HepG2 (cell line): ENCODE results near the gene RABEPK. TPM values are rescaled to one million over a fixed set of nuclear protein-coding genes. Genes with fewer than 3 reads are reported as not detected.
A peak's percentile ranks its signal among the peaks of the same experiment; 100 is the strongest.

Source experiments
- ATF4 ChIP-seq, 2 experiments: fragments of 450-650 bp in 1 of 2; sonication (generic) in 1 of 2; formaldehyde crosslinking; IDR thresholded peaks; 2 replicates each; pipeline versions ENCODE4 v1.5.0 to v1.8.0; 2020 to 2022; ENCODE audit warnings: mild to moderate bottlenecking in 1 of 2, missing genetic modification reagents in 1 of 2
- EEA1 ChIP-seq: sonication (generic); formaldehyde crosslinking; IDR thresholded peaks from 2 replicates; pipeline ENCODE4 v1.5.1; 2020; ENCODE audit warnings: mild to moderate bottlenecking, missing genetic modification reagents, borderline replicate concordance
- KDM5A ChIP-seq: fragments of 200-600 bp; sonication (generic); IDR thresholded peaks from 2 replicates; pipeline ENCODE4 v1.7.0; 2018; ENCODE audit warnings: antibody characterized with exemption, mild to moderate bottlenecking, low read length, borderline replicate concordance
- KLF11 ChIP-seq: IDR thresholded peaks from 2 replicates; pipeline ENCODE4 v1.6.1; 2016; ENCODE audit warnings: missing compliant biosample characterization
- PITX1 ChIP-seq: sonication (generic); formaldehyde crosslinking; IDR thresholded peaks from 2 replicates; pipeline ENCODE4 v1.5.1; 2020; ENCODE audit warnings: mild to moderate bottlenecking, missing genetic modification reagents
- PRMT3 ChIP-seq: sonication (generic); formaldehyde crosslinking; IDR thresholded peaks from 2 replicates; pipeline ENCODE4 v1.8.1; 2022; ENCODE audit warnings: low read depth, mild to moderate bottlenecking, moderate library complexity, missing genetic modification reagents, borderline replicate concordance
- REPIN1 ChIP-seq: sonication (generic); formaldehyde crosslinking; IDR thresholded peaks from 2 replicates; pipeline ENCODE4 v1.8.0; 2022; ENCODE audit warnings: missing genetic modification reagents, low read depth, mild to moderate bottlenecking, borderline replicate concordance
- SALL2 ChIP-seq: sonication (generic); formaldehyde crosslinking; IDR thresholded peaks from 2 replicates; pipeline ENCODE4 v1.8.1; 2023; ENCODE audit warnings: mild to moderate bottlenecking, missing genetic modification reagents, inconsistent platforms
- SRSF1 ChIP-seq: fragments of 200-400 bp; formaldehyde crosslinking; optimal IDR thresholded peaks from 2 replicates; pipeline ENCODE3; 2017; ENCODE audit warnings: mild to moderate bottlenecking, low read depth, low read length, moderate library complexity
- SRSF9 ChIP-seq: fragments of 200-400 bp; formaldehyde crosslinking; IDR thresholded peaks from 2 replicates; pipeline ENCODE4 v1.6.1; 2018; ENCODE audit warnings: borderline replicate concordance, mild to moderate bottlenecking, low read depth, low read length; ENCODE audit not compliant: insufficient read depth, poor library complexity, severe bottlenecking
- TOPORS ChIP-seq: sonication (generic); formaldehyde crosslinking; IDR thresholded peaks from 2 replicates; pipeline ENCODE4 v1.8.0; 2023; ENCODE audit warnings: mild to moderate bottlenecking, missing genetic modification reagents
- ZBTB14 ChIP-seq: sonication (generic); formaldehyde crosslinking; IDR thresholded peaks from 2 replicates; pipeline ENCODE4 v1.4.0; 2020; ENCODE audit warnings: missing genetic modification reagents
- ZBTB34 ChIP-seq: sonication (generic); formaldehyde crosslinking; IDR thresholded peaks from 2 replicates; pipeline ENCODE4 v1.8.0; 2022; ENCODE audit warnings: mild to moderate bottlenecking, missing genetic modification reagents
- ZBTB7B ChIP-seq: sonication (generic); formaldehyde crosslinking; IDR thresholded peaks from 2 replicates; pipeline ENCODE4 v1.4.0; 2020; ENCODE audit warnings: missing genetic modification reagents
- ZFP37 ChIP-seq: sonication (generic); formaldehyde crosslinking; IDR thresholded peaks from 2 replicates; pipeline ENCODE4 v1.4.0; 2020; ENCODE audit warnings: missing genetic modification reagents, borderline replicate concordance
- ZFYVE20 ChIP-seq: sonication (generic); formaldehyde crosslinking; IDR thresholded peaks from 2 replicates; pipeline ENCODE4 v1.8.0; 2023; ENCODE audit warnings: low read depth, mild to moderate bottlenecking, moderate library complexity, missing genetic modification reagents, borderline replicate concordance
- ZNF652 ChIP-seq: IDR thresholded peaks from 2 replicates; pipeline ENCODE4 v1.6.1; 2016; ENCODE audit warnings: low read depth, borderline replicate concordance
- ZNF761 ChIP-seq: sonication (generic); formaldehyde crosslinking; conservative IDR thresholded peaks from 2 replicates; pipeline ENCODE4 v1.4.0; 2020; ENCODE audit warnings: mild to moderate bottlenecking, missing genetic modification reagents
- ZSCAN31 ChIP-seq: sonication (generic); formaldehyde crosslinking; IDR thresholded peaks from 2 replicates; pipeline ENCODE4 v1.5.0; 2020; ENCODE audit warnings: low read depth, mild to moderate bottlenecking, missing genetic modification reagents
- ZSCAN9 ChIP-seq: IDR thresholded peaks from 2 replicates; pipeline ENCODE4 v1.6.1; 2016; ENCODE audit warnings: borderline replicate concordance
- polyA plus RNA-seq, 8 experiments: library from polyadenylated mRNA; depleted of rRNA in 3 of 8; stranded (reverse) in 7 of 8; unstranded in 1 of 8; fragments of >200 nt; fragmentation: Illumina TruSeq in 4 of 8; extraction: Trizol in 4 of 8; gene quantifications; 2 replicates each; pipeline versions ENCODE4 v1.2.1 to v1.2.3, GENCODE V29; 2011 to 2016; ENCODE audit warnings: low read depth in 4 of 8, missing spikeins in 1 of 8, mixed read lengths in 1 of 8; ENCODE audit not compliant: insufficient read depth in 1 of 8
- total RNA-seq, 5 experiments: library from RNA; depleted of rRNA; stranded (reverse); fragments of >200 nt; fragmentation: Illumina TruSeq; extraction: Trizol; gene quantifications; 2 replicates each; pipeline ENCODE4 v1.2.3, GENCODE V29; 2016; ENCODE audit warnings: low read depth in 1 of 5

The RABEPK gene
- total and polyA plus RNA-seq, 2 of the 13 experiments (the other 11 are each of a cell fraction or from before 2014, with no cell fraction given) = 75.5 to 90.0 TPM

GRCh38 chr9:125200216-125201047 lies at the start of gene RABEPK (continued):
- TF ChIP-seq PITX1 (CRISPR knock-in tag) (peak; percentile 74), SALL2 (CRISPR knock-in tag) (no peak), ATF4 (CRISPR knock-in tag; IDR thresholded peaks at IDR 0.05) (peak in 1 of 2 experiments; percentile 61; a peak in 2 of 4 replicates), ZSCAN31 (CRISPR knock-in tag) (peak; percentile 67; the same call in 1 of the 2 replicates), ZNF761 (CRISPR knock-in tag) (peak; percentile 13; the same call in 1 of the 2 replicates), SRSF1 (peak; percentile 56), KLF11 (CRISPR knock-in tag) (no peak), TOPORS (CRISPR knock-in tag) (no peak), KDM5A (peak; percentile 59), ZFP37 (CRISPR knock-in tag) (no peak; the same call in 1 of the 2 replicates), ZBTB34 (peak; percentile 36; the same call in 1 of the 2 replicates), SRSF9 (no peak), ZBTB7B (CRISPR knock-in tag) (peak; percentile 68), PRMT3 (CRISPR knock-in tag) (no peak; the same call in 1 of the 2 replicates), ZBTB14 (CRISPR knock-in tag) (0 out of 2 replicates have a peak, but pooled peaks have one; percentile 16), REPIN1 (peak; percentile 50; the same call in 1 of the 2 replicates), ZNF652 (no peak), ZFYVE20 (CRISPR knock-in tag) (no peak), ZSCAN9 (peak; percentile 67; the same call in 1 of the 2 replicates), EEA1 (CRISPR knock-in tag) (no peak)
